ENCODE measurements around the gene SMAP2. TPM values are rescaled to one million over a fixed set of nuclear protein-coding genes. Genes with fewer than 3 reads are reported as not detected.

Gene SMAP2
- total and polyA plus RNA-seq, 10 of the 15 experiments (the other 5 are each of a cell fraction or from before 2014, with no cell fraction given), result 33.4 to 177 (median 105) TPM

DNA sequence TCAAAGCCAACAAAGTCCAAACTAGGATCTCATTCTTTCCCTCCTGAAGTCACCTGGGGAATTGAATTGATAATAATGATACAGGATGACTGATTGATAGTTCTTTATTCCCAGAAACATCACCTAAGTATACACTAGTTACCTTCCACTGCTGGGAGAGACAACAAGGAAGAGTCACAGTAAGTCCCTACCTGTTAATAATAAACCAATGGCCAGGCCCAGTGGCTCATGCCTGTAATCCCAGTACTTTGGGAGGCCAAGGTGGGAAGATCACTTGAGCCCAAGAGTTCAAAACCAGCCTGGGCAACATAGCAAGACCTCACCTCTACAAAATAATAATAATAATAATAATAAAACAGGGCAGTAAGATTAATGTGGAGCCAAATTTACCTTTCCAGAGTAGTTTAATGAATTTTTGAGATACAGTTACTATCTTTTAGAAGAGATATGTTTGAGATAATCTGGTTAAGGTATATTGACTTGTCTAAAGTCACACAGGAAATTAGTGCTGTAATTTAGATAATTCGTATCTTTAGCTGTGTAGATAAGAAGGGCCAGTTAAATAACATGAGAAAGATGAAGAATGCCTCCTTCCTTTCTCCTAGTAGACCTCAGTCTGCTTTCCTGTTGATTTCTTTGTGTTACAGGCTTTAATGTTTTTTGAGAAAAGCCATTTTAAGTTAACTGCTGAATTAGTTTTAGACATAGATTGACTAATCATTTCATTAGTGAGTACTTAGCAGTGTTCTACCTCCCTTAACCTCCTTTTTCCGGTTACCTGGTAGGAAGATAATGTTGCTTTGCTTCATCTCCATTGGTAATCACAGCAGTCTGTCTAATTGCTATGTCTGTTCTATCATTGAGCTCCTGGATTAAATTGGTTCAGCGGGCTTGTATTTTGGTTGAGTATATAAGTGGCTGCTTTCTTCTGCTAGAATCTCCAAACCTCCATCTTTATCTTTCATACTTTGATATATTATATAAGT lies 22.0 kb downstream of the SMAP2 start:
- Histone ChIP-seq H3K4me2 (ENCODE audit: control insufficient read depth, insufficient read depth) (peak overlapping the region; percentile 11; the same call in 1 of the 2 replicates), H3K4me3 (no peak overlapping the region)

More for the DNA sequence above, 22.0 kb downstream of the SMAP2 start:
- Histone ChIP-seq H3K36me3 (ENCODE audit: control insufficient read depth in 2 of 2, insufficient read depth in 2 of 2, low read length in 1 of 2) (0 out of 4 replicates have a peak, but pooled peaks cover 0 to 6% of the 10 kb centered on the region in 2 experiments), H3K4me1 (ENCODE audit: control insufficient read depth, insufficient read depth, low read length) (peaks cover 66% of the 10 kb centered on the region), H3K79me2 (ENCODE audit: control insufficient read depth, insufficient read depth, low read length) (peaks cover 99% of the 10 kb centered on the region), H3K9me3 (replicated peaks; ENCODE audit: control insufficient read depth, insufficient read depth, low read length) (no peaks in the 10 kb centered on the region), H2AFZ (ENCODE audit: control insufficient read depth, low read depth, low read length) (no peak overlapping the region), H3K27me3 (replicated peaks in 1 of 2; ENCODE audit: control insufficient read depth in 2 of 2, insufficient read depth in 2 of 2, low read length in 1 of 2) (no peaks in the 10 kb centered on the region), H3K27ac (ENCODE audit: control insufficient read depth, insufficient read depth) (peak overlapping the region; percentile 62), H4K20me1 (ENCODE audit: control insufficient read depth, insufficient read depth) (no peaks in the 10 kb centered on the region; the same call in 1 of the 2 replicates), H3K9ac (ENCODE audit: control insufficient read depth, insufficient read depth, low read length) (no peak overlapping the region)
- no TSS peak for BruUV-seq (replicated peaks)
- in situ Hi-C loops (cut with MboI) (no loop called here), intact Hi-C loops (cut with micrococcal nuclease; ENCODE audit: unreplicated experiment) (no loop called here)
- ATAC-seq (no peak), FAIRE-seq (no peak), DNase-seq (ENCODE audit: low read depth, low spot score) (no peak)
- 33% methylated on average over 3 of the region's 3 CpGs for WGBS (ENCODE audit: insufficient coverage, insufficient replicate concordance, low lambda C conversion rate, missing lambda C conversion rate)
- ChIA-PET CTCF (interaction anchor here (1.2 to 4.4 kb wide), 4 partner anchors 8 to 57 kb away, joined by 3 to 27 read pairs (median 8); no protein-coding TSS in a partner anchor), SMC1A (ENCODE audit: uncharacterized antibody, unreplicated experiment) (interaction anchor here (1.3 to 7.1 kb wide), 2 partner anchors 9 to 13 kb away, joined by 3 to 93 read pairs; no protein-coding TSS in a partner anchor), RAD21 (ENCODE audit: unreplicated experiment) (interaction anchor here (1.0 to 1.7 kb wide), 3 partner anchors 9 to 57 kb away, joined by 3 to 10 read pairs (median 4); no protein-coding TSS in a partner anchor), POLR2A (interaction anchor here (2.7 to 6.9 kb wide), 3 partner anchors 9 to 22 kb away, joined by 7 to 36 read pairs (median 17); partner anchors contain the start of gene SMAP2)
- no peak for TF ChIP-seq ETV6 (conservative IDR thresholded peaks at IDR 0.05 in 1 of 2, IDR thresholded peaks at IDR 0.05 in 1 of 2; ENCODE audit: borderline replicate concordance in 1 of 2, low read depth in 1 of 2)
- TF ChIP-seq CBFB (IDR thresholded peaks at IDR 0.05; ENCODE audit: low read depth), result no peak
- no peak for TF ChIP-seq JUNB (IDR thresholded peaks at IDR 0.05)
- TF ChIP-seq, protein P1, sequence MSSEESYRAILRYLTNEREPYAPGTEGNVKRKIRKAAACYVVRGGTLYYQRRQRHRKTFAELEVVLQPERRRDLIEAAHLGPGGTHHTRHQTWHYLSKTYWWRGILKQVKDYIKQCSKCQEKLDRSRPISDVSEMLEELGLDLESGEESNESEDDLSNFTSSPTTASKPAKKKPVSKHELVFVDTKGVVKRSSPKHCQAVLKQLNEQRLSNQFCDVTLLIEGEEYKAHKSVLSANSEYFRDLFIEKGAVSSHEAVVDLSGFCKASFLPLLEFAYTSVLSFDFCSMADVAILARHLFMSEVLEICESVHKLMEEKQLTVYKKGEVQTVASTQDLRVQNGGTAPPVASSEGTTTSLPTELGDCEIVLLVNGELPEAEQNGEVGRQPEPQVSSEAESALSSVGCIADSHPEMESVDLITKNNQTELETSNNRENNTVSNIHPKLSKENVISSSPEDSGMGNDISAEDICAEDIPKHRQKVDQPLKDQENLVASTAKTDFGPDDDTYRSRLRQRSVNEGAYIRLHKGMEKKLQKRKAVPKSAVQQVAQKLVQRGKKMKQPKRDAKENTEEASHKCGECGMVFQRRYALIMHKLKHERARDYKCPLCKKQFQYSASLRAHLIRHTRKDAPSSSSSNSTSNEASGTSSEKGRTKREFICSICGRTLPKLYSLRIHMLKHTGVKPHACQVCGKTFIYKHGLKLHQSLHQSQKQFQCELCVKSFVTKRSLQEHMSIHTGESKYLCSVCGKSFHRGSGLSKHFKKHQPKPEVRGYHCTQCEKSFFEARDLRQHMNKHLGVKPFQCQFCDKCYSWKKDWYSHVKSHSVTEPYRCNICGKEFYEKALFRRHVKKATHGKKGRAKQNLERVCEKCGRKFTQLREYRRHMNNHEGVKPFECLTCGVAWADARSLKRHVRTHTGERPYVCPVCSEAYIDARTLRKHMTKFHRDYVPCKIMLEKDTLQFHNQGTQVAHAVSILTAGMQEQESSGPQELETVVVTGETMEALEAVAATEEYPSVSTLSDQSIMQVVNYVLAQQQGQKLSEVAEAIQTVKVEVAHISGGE (CRISPR knock-in tag; IDR thresholded peaks at IDR 0.05), result no peak
- TF ChIP-seq TARDBP (IDR thresholded peaks at IDR 0.05; ENCODE audit: borderline replicate concordance), result no peak
- TF ChIP-seq HCFC1 (IDR thresholded peaks at IDR 0.05; ENCODE audit: low read length), result no peak
- no peak for TF ChIP-seq CHD1 (IDR thresholded peaks at IDR 0.05; ENCODE audit: low read depth, low read length)
- no peak for TF ChIP-seq RBBP5 (conservative IDR thresholded peaks at IDR 0.05)
- TF ChIP-seq KAT2A (conservative IDR thresholded peaks at IDR 0.05; ENCODE audit: control insufficient read depth, low read depth, low read length), result no peak
- no peak for TF ChIP-seq SKIL (IDR thresholded peaks at IDR 0.05; ENCODE audit: low read depth, poor library complexity, severe bottlenecking)
- no peak for TF ChIP-seq SIN3A (IDR thresholded peaks at IDR 0.05; ENCODE audit: low read depth, low read length)
- TF ChIP-seq ESRRA (IDR thresholded peaks at IDR 0.05; ENCODE audit: low read length), result no peak
- TF ChIP-seq, protein P2, sequence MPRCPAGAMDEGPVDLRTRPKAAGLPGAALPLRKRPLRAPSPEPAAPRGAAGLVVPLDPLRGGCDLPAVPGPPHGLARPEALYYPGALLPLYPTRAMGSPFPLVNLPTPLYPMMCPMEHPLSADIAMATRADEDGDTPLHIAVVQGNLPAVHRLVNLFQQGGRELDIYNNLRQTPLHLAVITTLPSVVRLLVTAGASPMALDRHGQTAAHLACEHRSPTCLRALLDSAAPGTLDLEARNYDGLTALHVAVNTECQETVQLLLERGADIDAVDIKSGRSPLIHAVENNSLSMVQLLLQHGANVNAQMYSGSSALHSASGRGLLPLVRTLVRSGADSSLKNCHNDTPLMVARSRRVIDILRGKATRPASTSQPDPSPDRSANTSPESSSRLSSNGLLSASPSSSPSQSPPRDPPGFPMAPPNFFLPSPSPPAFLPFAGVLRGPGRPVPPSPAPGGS (IDR thresholded peaks at IDR 0.05; ENCODE audit: borderline replicate concordance, insufficient read depth, low read depth, low read length, poor library complexity, severe bottlenecking), result no peak

Data from GM12878 (cell line).